HG03575 (cell line): ENCODE data around the gene HDAC8.
"Not testable (repeated sequence)": the region's sequence is repeated elsewhere in the genome, so short reads cannot be mapped to it uniquely, and the experiment has no call there.

Experiments used
- ATAC-seq: cut with Tn5 transposase; IDR thresholded peaks from one replicate; pipeline ENCODE4 v1.9.1; 2021; ENCODE audit not compliant: unreplicated experiment, insufficient number of reproducible peaks, low FRiP score; ENCODE audit errors: extremely low read depth

HDAC8 gene

DNA sequence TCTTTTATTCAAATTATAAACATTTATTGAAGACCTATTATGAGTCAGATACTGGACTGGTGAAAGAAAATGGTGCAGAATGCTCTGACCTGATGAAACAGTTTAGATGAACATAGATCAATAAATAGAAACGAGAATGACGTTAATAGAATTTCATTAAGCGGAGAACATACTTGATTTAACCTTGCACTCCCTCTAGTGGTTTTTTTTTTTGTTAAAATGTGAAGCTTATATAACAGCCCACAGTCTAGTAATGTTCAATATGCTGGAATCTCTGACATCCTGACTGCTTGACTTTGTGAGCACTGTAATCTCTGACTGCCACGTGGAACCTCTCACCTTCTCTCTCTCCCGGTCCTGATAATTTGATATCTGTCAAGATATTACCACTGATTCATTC lies 32.3 kb downstream of the HDAC8 start:
- no peak for ATAC-seq

DNA sequence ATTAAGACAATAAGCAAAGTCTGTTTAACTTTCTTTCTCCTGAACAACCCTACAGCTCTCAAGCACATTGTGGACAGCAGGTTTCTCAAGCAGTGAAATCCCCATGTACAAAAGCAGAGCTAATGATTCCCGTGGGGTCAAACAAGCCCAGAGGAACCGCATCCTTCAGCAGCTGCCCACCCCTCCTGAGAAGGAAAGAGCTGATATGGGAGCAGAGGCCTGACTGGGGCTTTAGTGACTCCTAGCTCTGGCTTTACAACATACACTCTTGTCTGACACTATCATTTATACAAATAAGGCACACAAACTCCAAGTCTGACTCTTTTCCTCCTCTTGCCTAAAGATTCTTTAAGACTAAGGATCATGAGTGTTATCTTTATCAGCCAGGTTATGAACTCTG lies 32.8 kb downstream of the HDAC8 start:
- no peak for ATAC-seq

DNA sequence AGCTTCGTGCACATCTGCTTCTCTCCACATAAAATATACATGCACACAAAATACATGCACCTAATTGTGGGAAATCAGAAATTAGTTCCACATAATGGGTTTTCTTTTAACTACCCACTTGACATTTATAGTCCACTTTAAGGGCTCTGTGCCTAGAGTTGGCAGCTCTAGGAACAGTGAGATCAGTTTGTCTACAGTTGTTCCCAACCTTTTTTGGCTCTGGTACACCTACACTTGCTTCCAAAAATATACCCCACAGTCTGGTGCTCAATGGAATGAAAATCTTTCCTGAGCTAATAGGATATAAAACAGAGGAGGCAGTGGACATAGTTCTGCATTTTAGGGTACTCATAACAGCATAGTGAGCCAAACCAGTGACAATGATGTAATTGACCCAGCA lies 36.1 kb downstream of the HDAC8 start:
- ATAC-seq, result no peak

DNA sequence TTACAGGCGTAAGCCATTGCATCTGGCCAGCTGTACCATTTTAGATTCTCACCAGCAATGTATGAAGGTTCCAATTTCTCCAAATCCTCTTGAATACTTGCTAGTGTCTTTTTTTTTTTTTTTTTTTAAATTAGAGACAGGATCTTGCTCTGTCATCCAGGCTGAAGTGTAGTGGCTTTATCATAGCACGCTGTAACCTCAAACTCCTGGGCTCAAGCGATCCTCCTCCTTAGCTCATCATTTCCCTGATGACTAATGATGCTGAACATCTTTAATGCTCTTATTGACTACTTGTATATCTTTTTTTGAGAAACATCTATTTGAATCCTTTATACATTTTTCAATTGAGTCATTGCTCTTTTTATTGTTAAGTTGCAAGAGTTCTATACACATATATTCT lies 40.3 kb downstream of the HDAC8 start:
- no peak for ATAC-seq

DNA sequence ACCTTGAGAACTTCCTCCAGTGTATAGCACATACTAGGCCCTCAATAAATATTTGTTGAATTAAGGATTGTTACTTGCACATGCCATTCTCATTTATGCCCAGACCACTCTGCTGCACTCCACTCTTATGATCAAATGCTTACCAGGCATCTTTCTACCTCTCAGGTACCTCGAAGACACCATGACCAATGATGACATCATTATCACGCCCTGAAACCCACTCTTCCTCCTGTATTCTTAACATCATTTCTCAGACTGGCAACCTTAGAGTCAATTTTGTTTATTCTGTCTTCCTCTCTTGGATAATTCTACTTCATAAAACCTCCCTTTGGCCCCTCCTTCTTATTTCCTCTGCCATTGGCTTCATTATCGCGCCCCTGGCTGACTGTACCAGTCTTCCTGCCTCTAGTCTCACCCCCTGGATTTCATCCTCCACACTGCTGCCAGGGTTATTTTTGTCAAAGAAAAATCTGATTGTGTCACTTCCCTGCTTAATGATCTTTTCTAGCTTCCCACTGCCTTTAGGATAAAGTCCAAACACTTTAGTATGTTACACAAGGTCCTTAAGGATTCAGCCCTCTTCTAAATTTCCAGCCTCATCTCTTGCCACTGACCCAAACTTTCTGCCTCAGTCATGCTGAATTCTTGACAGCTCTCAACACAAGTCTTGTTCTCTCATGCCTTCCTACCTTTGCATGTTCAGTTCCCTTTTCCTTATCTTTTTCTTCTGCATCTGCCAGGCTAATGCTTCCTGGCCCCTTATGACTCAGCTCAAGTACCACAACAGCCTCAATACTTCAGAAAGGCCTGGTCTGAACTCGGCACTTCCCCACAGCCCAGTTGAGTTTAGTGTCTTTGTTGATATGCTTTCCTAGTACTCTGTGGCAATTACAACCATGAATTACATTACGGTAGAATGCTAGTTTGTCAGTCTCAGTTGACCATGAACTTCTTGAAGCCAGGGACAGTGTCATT lies 45.8 kb downstream of the HDAC8 start:
- no peak for ATAC-seq

DNA sequence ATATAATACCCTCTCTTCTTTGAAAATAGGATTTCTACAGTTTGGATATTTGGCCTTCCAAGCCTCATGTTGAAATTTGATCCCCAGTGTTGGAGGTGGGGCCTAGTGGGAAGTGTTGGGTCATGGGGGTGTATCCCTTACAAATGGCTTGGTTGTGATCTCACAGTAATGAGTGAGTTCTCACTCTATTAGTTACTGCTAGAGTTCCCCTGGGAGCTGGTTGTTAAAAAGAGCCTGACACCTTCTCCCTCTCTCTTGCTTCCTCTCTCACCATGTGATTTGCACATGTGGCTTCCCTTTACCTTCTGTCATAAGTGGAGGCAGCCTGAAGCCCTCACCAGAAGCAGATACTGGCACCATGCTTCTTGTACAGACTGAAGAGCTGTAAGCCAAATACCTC lies 73.9 kb downstream of the HDAC8 start:
- no peak for ATAC-seq

DNA sequence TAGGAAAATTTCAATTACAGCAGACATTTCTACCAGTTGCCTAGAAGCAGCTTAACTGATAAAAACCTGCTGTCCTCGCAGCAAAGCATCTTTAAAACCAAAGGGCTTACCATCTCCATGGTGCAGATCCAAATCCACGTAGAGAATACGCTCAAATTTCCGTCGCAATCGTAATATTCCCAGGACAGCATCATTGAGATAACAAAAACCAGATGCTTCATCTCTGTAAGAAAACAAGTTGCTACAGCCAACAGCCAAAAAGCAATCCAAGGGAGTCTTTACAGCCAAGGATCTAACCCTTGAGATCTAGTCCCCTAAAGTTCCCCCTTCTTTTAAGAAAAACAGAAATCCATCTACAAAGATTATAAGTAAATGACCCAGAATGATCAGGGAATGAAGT lies 77.6 kb downstream of the HDAC8 start:
- no peak for ATAC-seq

DNA sequence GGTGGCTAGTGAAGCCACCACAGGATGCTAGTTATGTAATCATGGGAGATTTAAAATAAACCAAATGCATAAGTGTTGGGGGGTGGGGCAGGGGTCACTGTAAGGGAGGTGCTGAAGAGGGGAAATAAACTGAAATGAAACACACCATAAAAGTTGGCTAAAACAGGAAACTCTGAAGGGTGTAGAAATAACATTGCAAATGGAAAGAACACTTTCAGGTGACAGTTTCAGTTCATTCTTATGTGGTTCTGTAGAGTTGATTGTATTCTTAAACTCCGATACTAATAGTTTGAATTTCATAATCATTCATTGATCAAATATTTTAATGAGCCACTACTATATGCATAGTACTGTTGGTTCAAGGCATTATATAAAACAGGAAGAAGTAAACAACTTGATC lies 80.1 kb downstream of the HDAC8 start:
- peak; percentile 49 for ATAC-seq

DNA sequence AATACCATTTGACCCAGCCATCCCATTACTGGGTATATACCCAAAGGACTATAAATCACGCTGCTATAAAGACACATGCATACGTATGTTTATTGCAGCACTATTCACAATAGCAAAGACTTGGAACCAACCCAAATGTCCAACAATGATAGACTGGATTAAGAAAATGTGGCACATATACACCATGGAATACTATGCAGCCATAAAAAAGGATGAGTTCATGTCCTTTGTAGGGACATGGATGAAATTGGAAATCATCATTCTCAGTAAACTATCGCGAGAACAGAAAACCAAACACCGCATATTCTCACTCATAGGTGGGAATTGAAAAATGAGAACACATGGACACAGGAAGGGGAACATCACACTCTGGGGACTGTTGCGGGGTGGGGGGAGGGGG lies 82.4 kb downstream of the HDAC8 start:
- ATAC-seq, result not testable (repeated sequence)

DNA sequence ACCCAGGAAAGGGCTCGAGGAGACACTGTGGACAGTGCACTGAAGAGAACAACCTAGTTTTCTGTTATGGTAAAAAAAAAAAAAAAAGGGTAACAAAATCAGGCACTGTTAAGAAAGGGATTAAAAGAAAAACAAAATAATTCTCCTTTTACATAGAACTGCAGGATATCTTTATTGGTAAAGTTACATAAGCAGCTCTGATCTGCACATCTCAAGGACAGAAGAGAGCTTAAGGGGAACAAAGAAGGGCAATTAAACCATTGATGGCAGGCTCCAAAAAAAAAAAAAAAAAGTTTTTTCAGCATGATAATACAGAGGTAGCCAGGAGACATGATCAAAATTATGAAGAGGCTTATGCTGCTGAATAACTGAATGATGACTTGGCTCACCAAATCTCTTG lies 85.0 kb downstream of the HDAC8 start:
- ATAC-seq, result no peak

DNA sequence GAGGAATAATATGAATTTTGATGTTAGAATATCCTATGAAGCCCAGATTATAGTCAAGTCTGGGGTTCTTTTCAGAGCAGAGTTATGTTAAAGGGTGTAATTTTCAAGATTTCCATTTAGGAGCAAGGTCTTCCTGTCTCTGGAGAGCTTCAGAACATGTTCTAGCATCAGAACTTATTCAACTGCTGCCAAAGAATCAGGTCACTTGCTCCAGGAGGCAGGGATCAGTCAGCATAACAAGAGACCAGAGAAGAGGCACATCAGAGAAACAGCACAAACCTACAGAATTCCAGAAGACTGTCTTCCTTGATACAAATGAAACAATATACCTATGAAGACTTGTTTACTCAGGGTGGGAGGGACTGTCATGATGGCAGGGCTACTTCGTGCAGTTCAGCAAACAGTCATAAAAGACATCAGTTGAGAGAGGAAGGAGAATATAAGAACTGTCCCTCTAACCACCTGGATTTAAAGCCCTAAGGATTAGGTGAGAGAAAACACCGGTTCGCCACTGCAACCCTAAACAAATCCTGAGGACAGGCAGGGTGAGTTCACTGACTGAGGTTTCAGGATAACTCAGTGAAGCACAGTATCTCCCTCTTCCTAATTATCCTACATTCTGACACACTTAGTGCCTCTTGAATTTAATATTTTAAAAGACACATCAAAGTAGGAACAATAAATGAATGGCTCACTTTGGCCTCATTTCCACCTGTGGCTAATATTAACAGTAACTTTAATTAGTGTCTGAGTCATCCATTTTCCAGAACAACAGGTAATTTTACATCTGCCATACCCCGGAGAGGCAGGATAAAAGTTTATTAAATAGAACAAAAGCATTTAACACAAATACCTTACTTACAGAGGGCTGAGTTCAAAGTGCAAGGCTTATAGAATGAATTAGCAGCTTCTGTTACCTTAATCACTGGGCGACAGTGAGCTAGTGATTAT lies 93.0 kb downstream of the HDAC8 start:
- ATAC-seq, result no peak

DNA sequence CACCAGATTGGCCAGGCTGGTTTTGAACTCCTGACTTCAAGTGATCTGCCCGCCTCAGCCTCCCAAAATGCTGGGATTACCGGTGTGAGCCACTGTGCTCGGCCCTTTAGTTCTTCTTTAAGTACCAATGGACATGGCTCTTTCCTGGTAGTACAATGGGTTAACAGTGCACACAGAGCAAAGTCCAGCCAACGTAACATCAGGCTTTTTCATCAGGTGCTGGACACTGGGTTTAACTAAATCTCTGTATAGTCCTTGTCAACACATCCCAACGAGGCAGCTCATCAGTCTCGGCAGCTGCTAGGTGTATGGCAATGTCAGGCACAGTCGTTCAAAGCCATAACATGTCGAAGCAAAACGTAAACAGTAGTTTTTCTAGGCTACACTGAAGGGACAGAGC lies 93.8 kb downstream of the HDAC8 start:
- ATAC-seq, result no peak

DNA sequence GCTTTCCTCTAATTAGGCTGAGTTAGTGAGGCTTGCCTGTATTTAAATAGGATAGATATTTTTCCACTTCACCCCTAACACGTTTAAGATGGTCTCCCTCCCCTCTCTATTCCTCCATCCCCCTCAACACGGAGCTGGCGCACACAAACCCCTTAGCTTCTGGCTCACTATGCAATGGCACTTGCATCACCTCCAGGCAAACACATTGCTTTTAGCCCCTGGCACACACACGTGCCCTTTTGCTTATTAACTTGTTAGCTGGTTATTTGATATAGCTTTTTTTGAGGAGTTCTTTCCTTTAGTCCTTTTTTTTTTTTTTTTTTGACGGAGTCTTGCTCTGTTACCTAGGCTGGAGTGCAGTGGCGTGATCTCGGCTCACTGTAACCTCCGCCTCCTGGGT lies 94.3 kb downstream of the HDAC8 start:
- no peak for ATAC-seq

DNA sequence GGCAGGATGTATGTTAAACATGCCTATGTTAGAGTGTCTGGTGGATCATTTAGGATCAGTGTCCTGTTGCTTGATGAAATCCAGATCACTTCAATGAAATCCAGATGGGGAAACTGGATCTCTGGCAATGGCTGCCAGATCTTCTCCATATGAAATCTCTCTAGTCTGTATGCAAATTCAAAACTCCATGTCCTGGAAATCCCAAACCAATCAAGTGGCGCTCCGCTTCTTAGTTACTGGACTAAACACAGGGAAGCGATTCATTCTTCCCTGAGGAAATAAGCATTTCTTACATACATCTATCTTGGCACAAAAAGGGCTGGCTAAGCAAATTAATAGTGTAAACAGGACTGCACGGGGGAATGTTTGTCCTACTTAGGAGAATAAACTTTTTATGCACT lies 94.9 kb downstream of the HDAC8 start:
- ATAC-seq, result no peak

DNA sequence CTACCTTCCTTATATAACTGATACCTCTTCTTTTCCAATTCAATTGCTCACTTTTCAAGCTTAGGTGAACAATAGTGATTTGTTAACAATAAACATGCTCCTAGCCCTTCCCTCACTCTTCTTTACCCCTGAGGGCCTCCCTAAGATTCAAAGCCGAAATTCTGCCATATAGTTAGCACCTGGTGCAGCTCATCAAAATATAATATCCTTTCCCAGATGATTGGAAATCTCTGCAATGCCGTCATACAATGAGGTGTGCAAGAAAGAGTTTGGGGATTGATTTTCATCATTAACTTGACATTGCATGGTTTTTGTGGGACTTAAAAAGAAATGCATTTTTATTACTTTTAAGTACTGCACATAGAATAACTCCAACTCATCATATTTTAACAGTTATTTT lies 95.3 kb downstream of the HDAC8 start:
- ATAC-seq, result no peak

DNA sequence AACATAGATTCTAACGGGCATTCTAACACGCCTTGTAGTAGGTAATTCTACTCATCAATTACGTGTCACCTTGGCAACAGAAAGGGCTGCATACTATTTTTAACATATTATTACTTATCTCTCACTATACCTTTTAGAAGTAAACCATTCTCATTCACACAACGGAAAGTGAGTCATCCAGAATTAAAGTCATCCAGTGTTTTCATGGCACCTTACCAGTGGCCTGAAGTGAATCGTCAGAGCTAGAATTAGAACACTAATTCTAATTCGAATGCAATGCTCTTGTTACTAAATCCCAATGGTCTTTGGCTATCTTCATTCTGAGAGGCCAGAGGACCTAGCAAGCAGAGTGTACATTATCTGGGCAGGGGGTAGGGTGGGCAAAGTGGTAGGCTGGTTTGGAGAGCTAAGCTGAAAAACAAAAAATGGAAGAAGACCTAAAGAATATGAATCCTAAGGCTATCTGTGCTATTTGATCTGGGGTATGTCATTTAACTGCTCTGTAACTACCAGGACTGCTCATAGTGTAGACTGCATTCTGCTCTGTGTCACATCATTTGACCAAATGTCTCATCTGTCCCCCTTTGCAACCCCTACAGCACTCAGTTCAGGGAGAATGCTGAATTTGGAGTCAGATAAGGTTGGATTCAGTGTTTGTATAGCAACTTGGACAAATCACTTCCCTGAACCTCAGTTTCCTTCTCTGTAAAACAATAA lies 96.5 kb downstream of the HDAC8 start:
- ATAC-seq, result no peak

DNA sequence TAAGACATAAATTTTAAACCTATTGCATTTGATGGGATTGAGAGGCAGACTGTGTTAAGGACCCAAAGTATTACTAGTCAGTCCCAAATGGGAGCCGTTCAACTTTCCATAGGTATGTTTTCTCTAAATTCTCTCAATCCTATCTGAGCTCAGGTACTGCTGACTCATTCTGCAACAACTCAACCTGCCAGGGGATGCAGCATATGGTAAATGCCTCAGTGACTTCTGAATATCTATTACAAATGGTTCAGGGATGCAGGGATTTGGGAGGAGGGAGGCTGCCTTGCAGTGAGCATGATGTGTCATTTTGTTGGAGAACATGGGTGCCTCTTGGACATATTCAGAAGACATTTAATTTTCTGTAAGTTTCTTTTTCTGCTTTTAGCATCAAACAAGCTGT lies 97.3 kb downstream of the HDAC8 start:
- no peak for ATAC-seq

DNA sequence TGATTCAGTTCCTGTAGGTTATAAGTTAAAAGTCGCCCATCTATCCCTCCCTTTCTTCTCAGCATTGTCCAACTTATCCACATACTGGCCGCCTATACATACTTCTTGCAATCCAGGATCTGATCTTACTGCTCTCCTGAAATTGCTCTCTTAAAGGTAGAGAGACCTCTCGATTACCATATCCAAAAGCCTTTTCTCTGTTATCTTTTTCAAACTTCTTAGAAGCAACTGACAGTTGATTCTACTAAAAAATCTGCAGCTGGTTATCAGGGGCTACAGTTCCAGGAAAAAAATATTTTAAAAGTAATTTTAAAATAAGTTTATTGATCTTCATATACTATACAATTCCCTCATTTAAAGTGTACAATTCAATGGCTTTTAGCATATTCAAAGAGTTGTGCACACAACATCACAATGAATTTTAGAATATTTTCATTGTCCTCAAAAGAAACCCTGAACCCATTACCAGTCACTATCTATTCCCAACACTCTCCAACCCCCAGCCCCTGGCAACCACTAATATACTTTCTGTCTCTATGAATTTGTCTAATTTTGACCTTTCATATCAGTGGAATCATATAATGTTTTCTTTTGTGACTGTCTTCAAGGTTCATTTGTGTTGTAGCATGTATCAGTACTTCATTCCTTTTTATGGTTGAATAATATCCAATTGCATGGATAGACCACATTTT lies 102.0 kb downstream of the HDAC8 start:
- no peak for ATAC-seq

DNA sequence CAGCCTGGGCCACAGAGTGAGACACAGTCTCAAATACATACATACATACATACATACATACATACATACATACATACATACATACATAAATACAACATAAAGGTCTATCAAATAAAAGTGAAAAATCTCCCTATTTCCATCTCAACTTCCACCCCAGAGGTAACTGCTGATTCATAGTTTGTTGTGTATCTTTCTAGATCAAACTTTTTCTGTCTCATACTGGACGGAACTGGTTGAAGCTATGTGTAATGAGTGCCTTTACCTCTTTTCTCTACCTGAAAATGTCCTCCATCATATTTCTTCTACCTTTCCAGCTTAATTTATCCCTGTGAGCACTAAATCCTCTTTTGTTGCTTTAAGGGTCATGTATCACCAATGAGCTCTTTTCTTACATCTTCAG lies 102.5 kb downstream of the HDAC8 start:
- no peak for ATAC-seq
